Urinary bladder (tissue), 4 donors: Measurements from ENCODE around the gene TMEM139. TPM values are rescaled to one million over a fixed set of nuclear protein-coding genes. Genes with fewer than 3 reads are reported as not detected.

Experiments used
- DNase-seq: peaks from one replicate; pipeline ENCODE4 v3.0.0-alpha.2; 2015; ENCODE audit errors: extremely low spot score
- H3K27ac ChIP-seq: one replicate; pipeline ENCODE4 v1.5.1; 2013; ENCODE audit warnings: low read depth, mild to moderate bottlenecking, moderate library complexity
- H3K36me3 ChIP-seq: one replicate; pipeline ENCODE4 v1.6.1; 2013; ENCODE audit warnings: mild to moderate bottlenecking, moderate library complexity; ENCODE audit not compliant: insufficient read depth
- H3K4me1 ChIP-seq: one replicate; pipeline ENCODE4 v1.6.1; 2013; ENCODE audit warnings: mild to moderate bottlenecking, moderate library complexity; ENCODE audit not compliant: insufficient read depth
- H3K4me3 ChIP-seq: one replicate; pipeline ENCODE4 v1.5.1; 2013; ENCODE audit warnings: low read depth, low read length
- WGBS: extraction: QIAGEN DNeasy Blood & Tissue Kit; methylation state at CpG from one replicate; pipeline ENCODE4 v1.1.7; 2013; 5-methylcytosine and 5-hydroxymethylcytosine counted together
- polyA plus RNA-seq: library from polyadenylated mRNA; stranded (reverse); fragments of 200-250 nt; gene quantifications from one replicate; pipeline ENCODE4 v1.2.3, GENCODE V29; 2013
- small RNA-seq: library from RNA; depleted of rRNA; stranded (forward); fragments of <200 nt; gene quantifications from one replicate; pipeline ENCODE3, GENCODE V24; 2014
- total RNA-seq: library from RNA; depleted of rRNA; stranded (reverse); fragments of >200 nt; gene quantifications from one replicate; pipeline ENCODE4 v1.2.3, GENCODE V29; 2014
- donor health status: healthy with polysubstance abuse.
- donor health status: healthy.

Gene TMEM139
- total and polyA plus RNA-seq, 2 donors, result 1.2 to 2.1 TPM

DNA sequence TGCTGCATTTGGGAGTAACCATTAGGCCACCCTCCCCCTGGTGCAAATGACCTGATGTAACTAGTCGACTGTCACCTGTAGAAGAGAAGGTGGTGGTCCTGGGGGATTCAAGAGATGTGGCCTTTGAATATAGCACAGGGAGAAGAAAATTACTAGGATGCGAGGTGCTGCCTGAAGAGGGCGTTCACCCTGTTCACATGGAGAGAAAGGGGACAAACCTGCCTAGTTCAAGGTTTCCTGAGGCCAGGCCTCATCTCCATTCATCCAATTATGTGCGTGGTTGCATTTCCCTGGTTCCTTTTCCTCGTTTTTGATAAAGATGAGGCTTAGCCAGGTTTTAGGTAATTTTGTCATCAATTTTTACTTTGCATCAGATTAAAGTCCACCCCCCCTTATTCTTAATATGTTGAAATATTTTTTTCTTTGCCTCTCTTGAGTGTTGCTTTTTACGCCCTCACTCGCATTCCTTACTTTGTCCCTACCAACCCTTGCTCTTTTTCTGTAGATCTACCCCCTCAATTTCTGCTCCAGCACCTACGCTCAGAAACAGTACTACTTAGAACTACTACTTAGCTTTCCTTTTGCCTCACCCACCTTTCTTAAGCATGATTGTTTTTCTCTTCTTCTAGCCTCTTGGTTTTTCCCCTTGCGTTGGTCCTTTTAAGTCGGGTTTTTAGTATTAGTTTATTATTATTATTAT, 44.9 kb downstream of the TMEM139 start:
- H3K27ac ChIP-seq, result no peak overlapping the region
- no peak overlapping the region for H3K4me3 ChIP-seq
- H3K36me3 ChIP-seq, result no peaks in the 10 kb centered on the region
- no peaks in the 10 kb centered on the region for H3K4me1 ChIP-seq
- 93% methylated on average over 10 of the region's 10 CpGs for WGBS
- no peak for DNase-seq

DNA sequence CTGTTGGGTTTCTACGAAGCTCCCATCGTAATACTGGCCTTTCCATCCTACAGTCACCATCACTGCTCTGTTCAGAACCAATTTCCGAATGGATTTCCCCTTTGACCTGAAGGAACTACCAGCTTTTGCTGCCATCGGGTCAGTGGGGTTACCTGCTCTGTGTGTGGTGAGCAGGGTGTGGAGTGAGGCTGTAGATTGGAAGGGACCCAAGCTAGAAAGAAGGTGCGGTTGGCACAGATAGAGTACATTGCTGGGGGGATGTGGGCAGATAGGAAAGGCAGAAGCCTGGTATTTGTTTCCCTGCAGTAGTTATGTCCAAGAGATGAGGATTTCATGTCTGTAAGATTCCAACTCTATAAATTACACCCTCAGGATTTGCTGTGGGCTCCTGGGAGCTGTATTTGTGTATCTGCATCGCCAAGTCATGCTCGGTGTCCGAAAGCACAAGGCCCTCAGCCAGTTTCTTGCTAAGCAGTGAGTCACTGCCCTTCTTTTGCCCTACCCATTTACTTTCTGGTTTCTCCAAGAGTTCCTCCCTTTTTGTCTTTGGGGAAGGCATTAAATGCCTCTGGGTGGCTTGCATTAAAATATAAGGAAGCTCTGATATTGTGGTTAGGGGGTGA, 46.5 kb downstream of the TMEM139 start:
- Histone ChIP-seq H3K27ac (peak overlapping the region; percentile 40), H3K36me3 (no peaks in the 10 kb centered on the region)

DNA sequence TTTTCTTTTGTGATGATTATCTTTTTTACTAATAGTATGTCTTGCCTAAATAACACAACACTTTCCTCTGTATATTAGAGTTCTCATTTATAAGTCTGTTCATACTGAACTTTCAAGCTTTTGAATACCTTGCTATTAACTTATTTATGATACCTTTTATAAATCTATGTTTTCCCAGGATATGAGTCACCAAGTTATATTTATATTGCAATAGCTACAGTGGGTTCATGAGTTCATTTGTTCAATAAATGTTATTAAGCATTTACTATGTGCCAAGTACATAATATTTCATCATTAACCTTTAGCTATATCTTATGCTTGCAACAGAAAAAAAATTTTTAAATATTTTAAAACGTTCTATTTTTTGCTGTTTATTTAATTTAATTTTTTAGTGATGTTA, 49.5 kb downstream of the TMEM139 start:
- 29% methylated on average over 1 of the region's 1 CpG for WGBS
- no peaks in the 10 kb centered on the region for H3K4me1 ChIP-seq
- H3K27ac ChIP-seq, result no peak overlapping the region
- DNase-seq, result no peak
- no peaks in the 10 kb centered on the region for H3K36me3 ChIP-seq
- no peak overlapping the region for H3K4me3 ChIP-seq

More for the DNA sequence above, 46.5 kb downstream of the TMEM139 start:
- WGBS, result 56% methylated on average over 8 of the region's 8 CpGs
- no peak for DNase-seq
- Histone ChIP-seq H3K4me3 (no peak overlapping the region), H3K4me1 (no peaks in the 10 kb centered on the region)

DNA sequence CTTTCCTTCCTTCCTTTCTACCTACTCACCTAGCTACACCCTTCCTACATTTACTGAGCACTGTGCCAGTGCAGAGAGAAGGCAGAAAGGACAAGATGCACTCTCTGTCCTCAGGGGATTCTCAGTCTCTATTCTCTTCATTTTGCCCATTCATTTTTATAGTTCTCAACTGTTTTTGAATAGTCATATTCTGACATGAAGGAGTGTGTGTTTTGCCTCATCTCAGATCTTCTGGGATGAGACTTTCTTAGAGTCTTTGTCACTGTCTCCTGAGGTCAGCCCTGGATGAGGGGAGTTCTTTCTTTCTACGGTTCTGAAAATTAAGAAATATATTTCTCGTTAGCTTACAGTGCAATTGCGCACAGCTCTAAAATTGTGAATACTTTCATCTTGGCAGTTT, 52.5 kb downstream of the TMEM139 start:
- H3K4me1 ChIP-seq, result no peaks in the 10 kb centered on the region
- no peak overlapping the region for H3K27ac ChIP-seq
- H3K4me3 ChIP-seq, result no peak overlapping the region
- WGBS, result 86% methylated on average over 3 of the region's 3 CpGs
- no peak for DNase-seq
- H3K36me3 ChIP-seq, result no peaks in the 10 kb centered on the region

Small RNA genes within 50 kb of the gene (small RNA-seq; reads per million reads assigned to genes)
- not detected for gene RN7SL481P
- not detected for gene RN7SL535P

Other genes with a start within 250 kb of the TMEM139 start
- gene OR6V1, start 232.6 kb upstream of the TMEM139 start, total RNA-seq, result not detected
- gene OR6V1, start 232.6 kb upstream of the TMEM139 start, polyA plus RNA-seq, result not detected
- gene PIP, start 152.9 kb upstream of the TMEM139 start, total RNA-seq, result not detected
- gene PIP, start 152.9 kb upstream of the TMEM139 start, polyA plus RNA-seq, result not detected
- gene TAS2R39, start 101.5 kb upstream of the TMEM139 start, total RNA-seq, result not detected
- not detected for gene TAS2R39, start 101.5 kb upstream of the TMEM139 start, polyA plus RNA-seq
- gene TAS2R40, start 62.9 kb upstream of the TMEM139 start, total RNA-seq, result not detected
- gene TAS2R40, start 62.9 kb upstream of the TMEM139 start, polyA plus RNA-seq, result not detected
- gene GSTK1, start 21.5 kb upstream of the TMEM139 start, total RNA-seq, result 84.8 TPM
- gene GSTK1, start 21.5 kb upstream of the TMEM139 start, polyA plus RNA-seq, result 139 TPM
- 22.0 TPM for gene CASP2, start 3.4 kb downstream of the TMEM139 start, total RNA-seq
- 7.5 TPM for gene CASP2, start 3.4 kb downstream of the TMEM139 start, polyA plus RNA-seq
- gene CLCN1, start 31.2 kb downstream of the TMEM139 start, total RNA-seq, result 0.16 TPM
- gene CLCN1, start 31.2 kb downstream of the TMEM139 start, polyA plus RNA-seq, result 0.05 TPM
- gene FAM131B, start 77.8 kb downstream of the TMEM139 start, total RNA-seq, result 4.1 TPM
- gene FAM131B, start 77.8 kb downstream of the TMEM139 start, polyA plus RNA-seq, result 3.2 TPM
- gene ZYX, start 96.4 kb downstream of the TMEM139 start, total RNA-seq, result 37.9 TPM
- gene ZYX, start 96.4 kb downstream of the TMEM139 start, polyA plus RNA-seq, result 386 TPM
- 3.2 TPM for gene EPHA1, start 123.9 kb downstream of the TMEM139 start, total RNA-seq
- 1.4 TPM for gene EPHA1, start 123.9 kb downstream of the TMEM139 start, polyA plus RNA-seq
- 0.42 TPM for gene TAS2R60, start 158.5 kb downstream of the TMEM139 start, total RNA-seq
- not detected for gene TAS2R60, start 158.5 kb downstream of the TMEM139 start, polyA plus RNA-seq
- gene TAS2R41, start 192.9 kb downstream of the TMEM139 start, total RNA-seq, result not detected
- not detected for gene TAS2R41, start 192.9 kb downstream of the TMEM139 start, polyA plus RNA-seq